K562 (cell line): ENCODE measurements around the gene AQP4. TPM values are rescaled to one million over a fixed set of nuclear protein-coding genes. Genes with fewer than 3 reads are reported as not detected.

Experiments used
- ATAC-seq: fragments of 200-7000 bp; cut with Tn5 transposase; 3 replicates; pipeline ENCODE4 v1.9.1; 2020; ENCODE audit warnings: moderate library complexity
- BruUV-seq: library from RNA; stranded (reverse); fragments of 400-500 nt; replicated peaks from 2 replicates; lab custom pipeline; 2021; lab: Mats Ljungman, UMichigan
- CTCF ChIA-PET: fragments of 300-600 bp; formaldehyde crosslinking; extraction: SDS; loops from one replicate; lab custom pipeline; 2021; ENCODE audit warnings: low intra/inter-chr PET ratio; lab: Yijun Ruan, JAX
- POLR2A ChIA-PET: fragments of 300-600, 350-650 bp; sonication (Branson Sonifier 250); formaldehyde crosslinking; extraction: SDS; loops from one replicate; lab custom pipeline; 2021; ENCODE audit warnings: antibody characterized with exemption, inconsistent platforms; lab: Yijun Ruan, JAX
- DNase-seq, 4 experiments: peaks; one replicate each; pipeline versions ENCODE4 v3.0.0 to v3.0.0-alpha.2; 2011 to 2018; ENCODE audit warnings: low spot score in 3 of 4, mixed read lengths in 3 of 4; ENCODE audit errors: extremely low read depth in 1 of 4
- FAIRE-seq: peaks from 2 replicates; lab custom pipeline; 2011; peaks lifted over from hg19 to GRCh38; lab: Jason Lieb, UNC
- H2AFZ ChIP-seq: 2 replicates; pipeline ENCODE4 v1.6.0; 2011; ENCODE audit warnings: low read depth, low read length, control low read depth, inconsistent platforms
- H3K27ac ChIP-seq: fragments of 200-600 bp; 3 replicates; pipeline ENCODE4 v1.8.0; 2011; ENCODE audit warnings: low read depth, mild to moderate bottlenecking, control low read depth, inconsistent platforms, low read length, moderate library complexity, mixed read lengths; ENCODE audit errors: extremely low read depth
- H3K27me3 ChIP-seq, 2 experiments: fragments of 300-600 bp in 1 of 2; 2 replicates in 1 of 2; 3 replicates in 1 of 2; pipeline versions ENCODE4 v1.6.0 to v1.8.0; 2011; ENCODE audit warnings: inconsistent platforms in 2 of 2, low read length in 2 of 2, mild to moderate bottlenecking in 1 of 2, mixed read lengths in 1 of 2, moderate library complexity in 1 of 2; ENCODE audit not compliant: control insufficient read depth in 2 of 2, insufficient read depth in 2 of 2
- H3K36me3 ChIP-seq: fragments of 300-600 bp; 3 replicates; pipeline ENCODE4 v1.8.0; 2011; ENCODE audit warnings: mild to moderate bottlenecking, low read length, inconsistent platforms; ENCODE audit not compliant: control insufficient read depth, insufficient read depth
- H3K4me1 ChIP-seq, 2 experiments: fragments of 200-600 bp in 1 of 2; replicated peaks in 1 of 2; 2 replicates in 1 of 2; 3 replicates in 1 of 2; pipeline versions ENCODE4 v1.5.1 to v1.8.0; 2011; ENCODE audit warnings: inconsistent platforms in 2 of 2, low read length in 2 of 2, mild to moderate bottlenecking in 1 of 2, mixed read lengths in 1 of 2, moderate library complexity in 1 of 2; ENCODE audit not compliant: control insufficient read depth in 2 of 2, insufficient read depth in 2 of 2
- H3K4me2 ChIP-seq: 2 replicates; pipeline ENCODE4 v1.6.1; 2011; ENCODE audit warnings: low read length, control low read depth, inconsistent platforms, mixed read lengths; ENCODE audit not compliant: insufficient read depth
- H3K4me3 ChIP-seq: fragments of 200-600 bp; sonication (generic), shearing (Covaris generic); 2 replicates; pipeline ENCODE4 v1.5.1; 2016; ENCODE audit warnings: control low read depth, inconsistent platforms
- H3K79me2 ChIP-seq: fragments of 200-600 bp; 3 replicates; pipeline ENCODE4 v1.8.0; 2011; ENCODE audit warnings: low read length, inconsistent platforms; ENCODE audit not compliant: control insufficient read depth, insufficient read depth
- H3K9ac ChIP-seq, 2 experiments: 2 replicates each; pipeline versions ENCODE4 v1.6.0 to v1.6.1; 2011; ENCODE audit warnings: low read depth in 2 of 2, low read length in 2 of 2, control low read depth in 1 of 2, inconsistent platforms in 1 of 2, mild to moderate bottlenecking in 1 of 2, mixed read lengths in 1 of 2; ENCODE audit not compliant: insufficient read depth in 1 of 2
- H3K9me1 ChIP-seq: one replicate; pipeline ENCODE4 v1.6.0; 2011; ENCODE audit warnings: inconsistent platforms, mild to moderate bottlenecking, low read length, moderate library complexity; ENCODE audit not compliant: control insufficient read depth, insufficient read depth
- H3K9me3 ChIP-seq: replicated peaks from 2 replicates; pipeline ENCODE4 v1.5.1; 2011; ENCODE audit warnings: low read depth, low read length, inconsistent platforms; ENCODE audit not compliant: control insufficient read depth, insufficient read depth
- H4K20me1 ChIP-seq: replicated peaks from 2 replicates; pipeline ENCODE4 v1.6.1; 2011; ENCODE audit warnings: low read length, inconsistent platforms, mixed read lengths; ENCODE audit not compliant: control insufficient read depth, insufficient read depth
- ASH1L ChIP-seq: fragments of 450-650 bp; IDR thresholded peaks from 2 replicates; pipeline ENCODE4 v1.6.1; 2018; ENCODE audit warnings: borderline replicate concordance, mild to moderate bottlenecking, low read depth; ENCODE audit not compliant: partially characterized antibody
- CBX3 ChIP-seq, 2 experiments: IDR thresholded peaks; 1 replicate in 1 of 2; 2 replicates in 1 of 2; pipeline ENCODE4 v1.6.1; 2012; ENCODE audit warnings: inconsistent platforms in 2 of 2, low read length in 2 of 2, borderline replicate concordance in 1 of 2, control low read depth in 1 of 2
- FUS ChIP-seq: fragments of 200-400 bp; formaldehyde crosslinking; optimal IDR thresholded peaks from 2 replicates; pipeline ENCODE3; 2017; ENCODE audit warnings: low read depth, low read length
- HCFC1 ChIP-seq: IDR thresholded peaks from 2 replicates; pipeline ENCODE4 v1.6.1; 2012; ENCODE audit warnings: low read depth, low read length, improper control_type of control experiment
- MAFK ChIP-seq: IDR thresholded peaks from 2 replicates; pipeline ENCODE4 v1.6.1; 2011; ENCODE audit warnings: low read length, improper control_type of control experiment
- MCM2 ChIP-seq: fragments of 450-650 bp; IDR thresholded peaks from 2 replicates; pipeline ENCODE4 v1.6.1; 2017; ENCODE audit warnings: low read depth, mild to moderate bottlenecking
- NCOA4 ChIP-seq: fragments of 450-650 bp; IDR thresholded peaks from 2 replicates; pipeline ENCODE4 v1.6.1; 2018; ENCODE audit warnings: mild to moderate bottlenecking; ENCODE audit not compliant: partially characterized antibody
- NCOR1 ChIP-seq: fragments of 450-650 bp; IDR thresholded peaks from 2 replicates; pipeline ENCODE4 v1.6.1; 2016; ENCODE audit warnings: mild to moderate bottlenecking, moderate library complexity
- NFATC3 ChIP-seq: fragments of 450-650 bp; IDR thresholded peaks from 2 replicates; pipeline ENCODE4 v1.6.1; 2017; ENCODE audit warnings: mild to moderate bottlenecking
- NKRF ChIP-seq: fragments of 450-650 bp; IDR thresholded peaks from 2 replicates; pipeline ENCODE4 v1.6.1; 2016; ENCODE audit warnings: borderline replicate concordance
- SAFB ChIP-seq: fragments of 200-400 bp; formaldehyde crosslinking; IDR thresholded peaks from 2 replicates; pipeline ENCODE4 v1.6.1; 2017; ENCODE audit warnings: low read depth, low read length, borderline replicate concordance
- SETDB1 ChIP-seq: IDR thresholded peaks from one replicate; pipeline ENCODE4 v1.6.1; 2012; ENCODE audit warnings: low read length, control low read depth, inconsistent platforms
- TCF7 ChIP-seq: sonication (generic); IDR thresholded peaks from 2 replicates; pipeline ENCODE4 v1.6.1; 2016; ENCODE audit warnings: antibody characterized with exemption, borderline replicate concordance
- XRCC5 ChIP-seq: fragments of 200-400 bp; formaldehyde crosslinking; IDR thresholded peaks from 2 replicates; pipeline ENCODE4 v1.6.1; 2017; ENCODE audit warnings: low read depth, mild to moderate bottlenecking, low read length
- ZBTB26 ChIP-seq: fragments of 450-650 bp; formaldehyde crosslinking; IDR thresholded peaks from 2 replicates; pipeline ENCODE4 v1.4.0; 2022; ENCODE audit warnings: missing genetic modification characterization
- WGBS: fragments of 100-300 bp; shearing (Covaris generic); methylation state at CpG from one replicate; pipeline ENCODE4 v1.1.6; 2016; ENCODE audit warnings: low coverage, mixed read lengths; ENCODE audit not compliant: insufficient coverage; ENCODE audit errors: missing lambda C conversion rate; 5-methylcytosine and 5-hydroxymethylcytosine counted together
- in situ Hi-C: fragments of 300-500 bp; cut with MboI; formaldehyde crosslinking; loops from 4 replicates; pipeline ENCODE4 v1.15.0; 2018; ENCODE audit warnings: inconsistent platforms, mixed read lengths
- intact Hi-C: fragments of 100-400 bp; cut with micrococcal nuclease; formaldehyde crosslinking; loops from 2 replicates; pipeline ENCODE4 v1.14.2; 2022
- polyA plus RNA-seq, 8 experiments: library from polyadenylated mRNA; depleted of rRNA in 4 of 8; stranded (reverse) in 5 of 8; unstranded in 3 of 8; fragments of >200 nt; fragmentation: Nextera tagmentation in 2 of 8; fragmentation: Illumina TruSeq in 1 of 8; extraction: Ambion mirVana in 2 of 8; extraction: Trizol in 1 of 8; gene quantifications; 2 replicates each; pipeline versions ENCODE4 v1.2.1 to v1.2.3, GENCODE V29; 2011 to 2014; ENCODE audit warnings: inconsistent platforms in 1 of 8, missing spikeins in 1 of 8
- total RNA-seq, 7 experiments: library from RNA; depleted of rRNA in 6 of 7; stranded (reverse); fragments of >200 nt in 6 of 7; fragmentation: Illumina TruSeq in 2 of 7; extraction: Trizol in 2 of 7; gene quantifications; 2 replicates each; pipeline versions ENCODE4 v1.2.1 to v1.2.3, GENCODE V29; 2011 to 2021; ENCODE audit warnings: low replicate concordance in 1 of 7

The AQP4 gene
- total and polyA plus RNA-seq, 9 of the 15 experiments (the other 6 are each of a cell fraction or from before 2014, with no cell fraction given) = 0.31 TPM; not detected in 8

DNA sequence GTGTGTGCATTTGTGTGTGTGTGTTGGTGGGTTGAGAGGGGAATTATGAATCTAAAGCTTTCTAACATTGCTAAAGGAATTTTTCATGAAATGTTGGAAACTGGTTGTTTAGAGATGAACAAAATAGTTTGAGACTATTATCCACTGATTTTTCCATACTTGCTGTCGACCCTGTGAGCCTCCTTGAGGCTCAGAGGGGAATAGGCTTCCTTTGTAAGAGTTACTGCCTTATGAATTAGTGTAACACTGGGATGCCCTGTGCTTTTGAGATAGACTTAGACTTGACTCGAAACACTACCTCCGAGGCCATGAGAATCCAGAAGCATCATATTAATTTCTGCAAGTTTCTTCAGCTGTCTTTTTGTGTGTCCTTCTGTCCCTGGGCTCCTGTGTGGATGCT lies 37.9 kb downstream of the AQP4 start:
- WGBS = 0% methylated on average over 3 of the region's 3 CpGs
- H3K4me2 ChIP-seq = no peak overlapping the region
- H3K4me3 ChIP-seq = no peak overlapping the region
- intact Hi-C loops = no loop called here
- no TSS peak for BruUV-seq
- H3K9ac ChIP-seq = no peak overlapping the region
- DNase-seq (no peak), FAIRE-seq (no peak)
- no peaks in the 10 kb centered on the region for H3K36me3 ChIP-seq
- no peaks in the 10 kb centered on the region for H3K9me3 ChIP-seq
- CTCF ChIA-PET = no interaction called here
- H3K4me1 ChIP-seq = no peaks in the 10 kb centered on the region
- TF ChIP-seq SAFB (no peak), ASH1L (no peak), NCOA4 (no peak), NKRF (no peak), ZBTB26 (CRISPR knock-in tag) (no peak), MAFK (no peak), HCFC1 (no peak), MCM2 (no peak), CBX3 (IDR thresholded peaks at IDR 0.05; ENCODE audit: borderline replicate concordance in 1 of 2, low read length in 2 of 2) (no peak), SETDB1 (no peak), FUS (no peak), TCF7 (no peak), XRCC5 (no peak), NFATC3 (no peak), NCOR1 (no peak)
- TF ChIP-seq, all 486 proteins: peak for 0
- no peak overlapping the region for H3K27ac ChIP-seq
- POLR2A ChIA-PET = no interaction called here
- no peak overlapping the region for H2AFZ ChIP-seq
- no peak for ATAC-seq
- no peaks in the 10 kb centered on the region for H3K9me1 ChIP-seq
- no peaks in the 10 kb centered on the region for H4K20me1 ChIP-seq
- H3K79me2 ChIP-seq = no peaks in the 10 kb centered on the region
- no peaks in the 10 kb centered on the region for H3K27me3 ChIP-seq
- in situ Hi-C loops = no loop called here
